ENCODE data around the gene TMED7. TPM values are rescaled to one million over a fixed set of nuclear protein-coding genes. Genes with fewer than 3 reads are reported as not detected.

The TMED7 gene
- total RNA-seq, 1 donor from 2014 or later: 163 TPM

GRCh38 chr5:115601701-115602590 lies 23.9 kb downstream of the TMED7 start, which contains the start of gene TICAM2:
Gene TICAM2 (minus strand): TSS chr5:115602479. CDS start chr5:115581256, 21,223 bp downstream.
- Mint-ChIP-seq H3K27ac (ENCODE audit: unreplicated experiment) (peak within 1 kb of the TSS; percentile 72), H3K9me3 (ENCODE audit: unreplicated experiment) (no peaks in the 10 kb centered on the region), H3K4me3 (ENCODE audit: unreplicated experiment) (peak within 1 kb of the TSS; percentile 81), H3K36me3 (ENCODE audit: low read depth, unreplicated experiment) (peaks cover 7% of the 10 kb centered on the region), H3K27me3 (ENCODE audit: low read depth, unreplicated experiment) (no peaks in the 10 kb centered on the region), H3K4me1 (ENCODE audit: low read depth, unreplicated experiment) (peaks cover 22% of the 10 kb centered on the region)
- H3K4me1 ChIP-seq (ENCODE audit: insufficient read depth, low read length): peaks cover 23% of the 10 kb centered on the region
- H3K9me3 ChIP-seq (ENCODE audit: insufficient read depth, low read depth, low read length): no peaks in the 10 kb centered on the region
- peak within 1 kb of the TSS; percentile 94 for H3K9ac ChIP-seq (ENCODE audit: low read length)
- H3K36me3 ChIP-seq (ENCODE audit: insufficient read depth, low read length): no peaks in the 10 kb centered on the region
- peak within 1 kb of the TSS; percentile 90 for H3K4me3 ChIP-seq (ENCODE audit: insufficient read depth, low read depth, low read length)
- FAIRE-seq (no peak), DNase-seq (ENCODE audit: low read depth) (peak; percentile 75)
- H3K27ac ChIP-seq (ENCODE audit: low read depth, low read length): peak within 1 kb of the TSS; percentile 89
- H3K27me3 ChIP-seq (ENCODE audit: insufficient read depth, low read length): no peaks in the 10 kb centered on the region
- H3K79me2 ChIP-seq (ENCODE audit: insufficient read depth, low read length): peaks cover 60% of the 10 kb centered on the region
- peak within 1 kb of the TSS; percentile 51 for H2AFZ ChIP-seq (ENCODE audit: low read depth, low read length)
- TF ChIP-seq, protein P1, sequence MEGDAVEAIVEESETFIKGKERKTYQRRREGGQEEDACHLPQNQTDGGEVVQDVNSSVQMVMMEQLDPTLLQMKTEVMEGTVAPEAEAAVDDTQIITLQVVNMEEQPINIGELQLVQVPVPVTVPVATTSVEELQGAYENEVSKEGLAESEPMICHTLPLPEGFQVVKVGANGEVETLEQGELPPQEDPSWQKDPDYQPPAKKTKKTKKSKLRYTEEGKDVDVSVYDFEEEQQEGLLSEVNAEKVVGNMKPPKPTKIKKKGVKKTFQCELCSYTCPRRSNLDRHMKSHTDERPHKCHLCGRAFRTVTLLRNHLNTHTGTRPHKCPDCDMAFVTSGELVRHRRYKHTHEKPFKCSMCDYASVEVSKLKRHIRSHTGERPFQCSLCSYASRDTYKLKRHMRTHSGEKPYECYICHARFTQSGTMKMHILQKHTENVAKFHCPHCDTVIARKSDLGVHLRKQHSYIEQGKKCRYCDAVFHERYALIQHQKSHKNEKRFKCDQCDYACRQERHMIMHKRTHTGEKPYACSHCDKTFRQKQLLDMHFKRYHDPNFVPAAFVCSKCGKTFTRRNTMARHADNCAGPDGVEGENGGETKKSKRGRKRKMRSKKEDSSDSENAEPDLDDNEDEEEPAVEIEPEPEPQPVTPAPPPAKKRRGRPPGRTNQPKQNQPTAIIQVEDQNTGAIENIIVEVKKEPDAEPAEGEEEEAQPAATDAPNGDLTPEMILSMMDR (IDR thresholded peaks at IDR 0.05; ENCODE audit: insufficient read depth, low read depth, low read length): no peak
- TF ChIP-seq EZH2 (IDR thresholded peaks at IDR 0.05; ENCODE audit: insufficient read depth, low read length): no peak
- peaks cover 15% of the 10 kb centered on the region for H4K20me1 ChIP-seq (ENCODE audit: insufficient read depth, low read length)
- peak within 1 kb of the TSS; percentile 94 for H3K4me2 ChIP-seq (ENCODE audit: low read length)

GRCh38 chr5:115600766-115601165 lies 25.1 kb downstream of the TMED7 start:
- no peak overlapping the region for H2AFZ ChIP-seq (ENCODE audit: low read depth, low read length)
- H4K20me1 ChIP-seq (ENCODE audit: insufficient read depth, low read length): peaks cover 20% of the 10 kb centered on the region
- Mint-ChIP-seq H3K4me1 (ENCODE audit: low read depth, unreplicated experiment) (peaks cover 18% of the 10 kb centered on the region), H3K36me3 (ENCODE audit: low read depth, unreplicated experiment) (peaks cover 7% of the 10 kb centered on the region), H3K27ac (ENCODE audit: unreplicated experiment) (no peak overlapping the region), H3K27me3 (ENCODE audit: low read depth, unreplicated experiment) (no peaks in the 10 kb centered on the region), H3K4me3 (ENCODE audit: unreplicated experiment) (peak overlapping the region; percentile 29), H3K9me3 (ENCODE audit: unreplicated experiment) (no peaks in the 10 kb centered on the region)
- no peak for TF ChIP-seq EZH2 (IDR thresholded peaks at IDR 0.05; ENCODE audit: insufficient read depth, low read length)
- TF ChIP-seq, protein P1 (IDR thresholded peaks at IDR 0.05; ENCODE audit: insufficient read depth, low read depth, low read length): no peak
- peaks cover 63% of the 10 kb centered on the region for H3K79me2 ChIP-seq (ENCODE audit: insufficient read depth, low read length)
- no peaks in the 10 kb centered on the region for H3K9me3 ChIP-seq (ENCODE audit: insufficient read depth, low read depth, low read length)
- H3K4me1 ChIP-seq (ENCODE audit: insufficient read depth, low read length): peaks cover 23% of the 10 kb centered on the region
- H3K27ac ChIP-seq (ENCODE audit: low read depth, low read length): peak overlapping the region; percentile 89
- H3K9ac ChIP-seq (ENCODE audit: low read length): peak overlapping the region; percentile 94
- peak overlapping the region; percentile 90 for H3K4me3 ChIP-seq (ENCODE audit: insufficient read depth, low read depth, low read length)
- no peaks in the 10 kb centered on the region for H3K27me3 ChIP-seq (ENCODE audit: insufficient read depth, low read length)
- FAIRE-seq (peak; percentile 13), DNase-seq (ENCODE audit: low read depth) (peak; percentile 23)
- H3K4me2 ChIP-seq (ENCODE audit: low read length): peak overlapping the region; percentile 94
- H3K36me3 ChIP-seq (ENCODE audit: insufficient read depth, low read length): no peaks in the 10 kb centered on the region
